H7 (cell line): ENCODE measurements around the gene TPGS1. TPM values are rescaled to one million over a fixed set of nuclear protein-coding genes. Genes with fewer than 3 reads are reported as not detected.

Source experiments
- DNase-seq: peaks from one replicate; pipeline ENCODE4 v3.0.0; 2012
- H3K27me3 ChIP-seq: 2 replicates; pipeline ENCODE4 v1.6.0; 2011; ENCODE audit warnings: mild to moderate bottlenecking, low read length; ENCODE audit not compliant: control insufficient read depth, insufficient read depth
- H3K36me3 ChIP-seq: replicated peaks from 2 replicates; pipeline ENCODE4 v1.5.1; 2011; ENCODE audit warnings: low read length; ENCODE audit not compliant: control insufficient read depth, insufficient read depth
- H3K4me3 ChIP-seq: 2 replicates; pipeline ENCODE4 v1.5.1; 2011; ENCODE audit warnings: low read depth, mild to moderate bottlenecking, control low read depth, low read length, moderate library complexity; ENCODE audit not compliant: insufficient read depth
- total RNA-seq: library from RNA; depleted of rRNA; stranded (reverse); fragments of >200 nt; shearing (Covaris generic); gene quantifications from 2 replicates; pipeline ENCODE4 v1.2.3, GENCODE V29; 2014

The TPGS1 gene
- total RNA-seq, 1 experiment from 2014 or later: 18.1 TPM

- Histone ChIP-seq H3K4me3 (no peak overlapping the region), H3K36me3 (no peaks in the 10 kb centered on the region; the same call in 1 of the 2 replicates), H3K27me3 (peaks cover 17% of the 10 kb centered on the region)
- DNase-seq: no peak
Observed at GRCh38 chr19:514166-514663, 6.9 kb downstream of the TPGS1 start.

- DNase-seq: peak; percentile 53
- no peaks in the 10 kb centered on the region for H3K36me3 ChIP-seq
- H3K4me3 ChIP-seq: no peak overlapping the region
- H3K27me3 ChIP-seq: peaks cover 18% of the 10 kb centered on the region
Observed at GRCh38 chr19:517721-518597, 10.7 kb downstream of the TPGS1 start.

GRCh38 chr19:518598-519231 is 11.4 kb downstream of the TPGS1 start:
- H3K27me3 ChIP-seq: peaks cover 12% of the 10 kb centered on the region; the same call in 1 of the 2 replicates
- no peaks in the 10 kb centered on the region for H3K36me3 ChIP-seq
- H3K4me3 ChIP-seq: peak overlapping the region; percentile 28
- peak; percentile 83 for DNase-seq

GRCh38 chr19:519449-519865 is 12.2 kb downstream of the TPGS1 start:
- Histone ChIP-seq H3K27me3 (peaks cover 10% of the 10 kb centered on the region; the same call in 1 of the 2 replicates), H3K36me3 (no peaks in the 10 kb centered on the region), H3K4me3 (no peak overlapping the region; the same call in 1 of the 2 replicates)
- peak; percentile 65 for DNase-seq

GRCh38 chr19:522726-523125 is 15.4 kb downstream of the TPGS1 start:
- no peak overlapping the region for H3K4me3 ChIP-seq
- DNase-seq: no peak
- H3K27me3 ChIP-seq: peaks cover 15% of the 10 kb centered on the region; the same call in 1 of the 2 replicates
- no peaks in the 10 kb centered on the region for H3K36me3 ChIP-seq

GRCh38 chr19:524062-524674 is 16.9 kb downstream of the TPGS1 start:
- Histone ChIP-seq H3K27me3 (peaks cover 13% of the 10 kb centered on the region; the same call in 1 of the 2 replicates), H3K4me3 (no peak overlapping the region), H3K36me3 (no peaks in the 10 kb centered on the region)
- DNase-seq: no peak

GRCh38 chr19:525029-525428 is 17.7 kb downstream of the TPGS1 start:
- Histone ChIP-seq H3K36me3 (no peaks in the 10 kb centered on the region), H3K27me3 (peaks cover 5% of the 10 kb centered on the region; the same call in 1 of the 2 replicates), H3K4me3 (peak overlapping the region; percentile 16)
- DNase-seq: no peak

GRCh38 chr19:525857-526419 is 18.6 kb downstream of the TPGS1 start:
- Histone ChIP-seq H3K36me3 (no peaks in the 10 kb centered on the region), H3K27me3 (peaks cover 5% of the 10 kb centered on the region; the same call in 1 of the 2 replicates), H3K4me3 (no peak overlapping the region)
- no peak for DNase-seq

- no peak for DNase-seq
- Histone ChIP-seq H3K27me3 (peaks cover 3% of the 10 kb centered on the region; the same call in 1 of the 2 replicates), H3K4me3 (peak overlapping the region; percentile 74), H3K36me3 (no peaks in the 10 kb centered on the region)
Observed at GRCh38 chr19:530134-531008, 23.1 kb downstream of the TPGS1 start.

GRCh38 chr19:531009-531752 is 23.9 kb downstream of the TPGS1 start:
- peak; percentile 100 for DNase-seq
- Histone ChIP-seq H3K4me3 (peak overlapping the region; percentile 96), H3K36me3 (peaks cover 2% of the 10 kb centered on the region), H3K27me3 (no peaks in the 10 kb centered on the region; the same call in 1 of the 2 replicates)

- Histone ChIP-seq H3K4me3 (peak within 1 kb of the TSS; percentile 96), H3K36me3 (peaks cover 5% of the 10 kb centered on the region), H3K27me3 (no peaks in the 10 kb centered on the region)
- peak; percentile 87 for DNase-seq
Observed at GRCh38 chr19:531753-532560, 24.7 kb downstream of the TPGS1 start, which contains the start of gene CDC34. CDC34 (plus strand) TSS chr19:531760; CDS start chr19:531932, 172 bp downstream.
